RPMI8226 (cell line): Measurements from ENCODE around the gene RPS15.

Experiments used
- DNase-seq: peaks from one replicate; pipeline ENCODE4 v3.0.0-alpha.2; 2015

The RPS15 gene

DNA sequence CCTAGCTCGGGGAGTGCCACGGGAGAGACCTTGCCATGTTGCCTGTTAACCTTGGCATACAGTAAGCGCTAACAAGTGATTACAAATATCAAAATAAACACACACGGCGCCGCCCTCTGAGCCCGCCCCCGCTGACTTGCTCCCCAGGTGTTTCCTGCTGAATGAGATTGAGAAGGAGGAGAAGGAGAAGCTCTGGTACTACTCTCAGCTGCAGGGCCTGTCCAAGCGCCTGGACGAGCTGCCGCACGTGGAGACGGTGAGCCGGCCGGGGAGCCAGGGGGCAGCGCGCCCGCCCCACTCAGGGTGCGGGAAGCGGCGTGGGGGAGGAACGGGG lies 16.8 kb downstream of the RPS15 start:
- peak; percentile 86 for DNase-seq

DNA sequence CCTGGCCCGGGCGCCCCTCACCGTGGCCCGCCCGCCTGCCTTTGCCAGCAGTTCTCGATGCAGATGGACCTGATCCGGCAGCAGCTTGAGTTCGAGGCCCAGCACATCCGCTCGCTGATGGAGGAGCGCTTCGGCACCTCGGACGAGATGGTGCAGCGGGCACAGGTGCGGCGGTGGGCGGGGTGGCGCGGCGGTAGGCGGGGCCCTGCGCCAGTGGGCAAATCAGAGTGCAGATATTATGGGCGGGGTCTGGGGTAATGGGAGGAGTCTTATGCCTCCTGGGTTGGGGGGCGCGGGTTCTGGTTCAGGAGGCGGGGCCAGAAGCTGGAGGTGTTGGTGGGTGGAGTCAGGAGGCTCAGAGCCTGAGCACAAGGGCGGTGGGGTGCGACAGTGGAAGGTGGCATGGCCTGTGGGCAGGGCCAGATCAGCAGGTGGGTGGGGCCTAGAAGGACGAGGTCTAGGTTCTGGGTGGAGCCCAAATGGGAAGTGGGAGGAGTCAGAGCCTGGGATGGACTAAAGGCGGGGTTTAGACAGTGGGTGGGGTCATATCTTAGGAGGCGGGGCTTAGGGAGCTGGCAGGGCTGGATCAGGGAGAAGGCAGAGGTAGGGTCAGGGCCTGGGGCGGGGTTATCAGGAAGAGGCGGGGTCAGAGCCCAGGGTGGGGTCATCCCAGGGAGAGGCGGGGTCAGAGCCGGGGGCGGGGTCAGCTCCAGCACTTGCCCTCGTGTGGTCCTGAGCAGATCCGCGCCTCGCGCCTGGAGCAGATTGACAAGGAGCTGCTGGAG lies 17.3 kb downstream of the RPS15 start:
- peak; percentile 99 for DNase-seq

DNA sequence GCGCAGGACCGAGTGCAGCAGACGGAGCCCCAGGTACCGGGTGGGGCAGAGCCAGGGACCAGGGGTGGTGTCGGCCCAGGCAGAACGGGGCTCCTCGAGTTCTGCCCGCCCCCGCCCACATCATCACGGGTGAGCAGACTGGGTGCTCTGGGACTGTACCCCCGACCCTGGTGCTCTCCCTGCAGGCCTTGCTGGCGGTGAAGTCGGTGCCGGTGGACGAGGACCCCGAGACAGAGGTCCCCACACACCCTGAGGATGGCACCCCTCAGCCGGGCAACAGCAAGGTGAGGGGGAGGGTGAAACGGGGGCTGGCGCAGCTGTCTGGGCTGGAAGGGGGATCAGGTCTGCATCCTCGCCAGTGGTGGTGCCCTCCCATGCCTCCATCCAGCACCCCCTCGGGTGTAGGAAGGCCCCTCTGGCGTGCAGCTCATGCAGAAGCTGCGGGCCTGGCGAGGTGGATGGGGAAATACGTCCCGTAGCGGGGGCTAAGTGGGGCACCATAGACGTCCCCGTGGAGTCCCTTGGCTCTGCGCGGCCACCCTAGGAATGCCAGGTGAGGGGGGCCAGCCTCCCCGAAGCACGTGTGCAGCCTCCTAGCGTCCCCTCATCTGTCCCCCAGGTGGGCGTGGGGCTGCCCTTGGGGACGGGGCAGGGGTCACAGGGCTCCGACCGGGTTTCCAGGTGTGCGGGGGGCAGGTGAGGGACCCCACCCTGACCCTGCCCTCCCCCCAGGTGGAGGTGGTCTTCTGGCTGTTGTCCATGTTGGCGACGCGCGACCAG lies 18.1 kb downstream of the RPS15 start:
- no peak for DNase-seq

DNA sequence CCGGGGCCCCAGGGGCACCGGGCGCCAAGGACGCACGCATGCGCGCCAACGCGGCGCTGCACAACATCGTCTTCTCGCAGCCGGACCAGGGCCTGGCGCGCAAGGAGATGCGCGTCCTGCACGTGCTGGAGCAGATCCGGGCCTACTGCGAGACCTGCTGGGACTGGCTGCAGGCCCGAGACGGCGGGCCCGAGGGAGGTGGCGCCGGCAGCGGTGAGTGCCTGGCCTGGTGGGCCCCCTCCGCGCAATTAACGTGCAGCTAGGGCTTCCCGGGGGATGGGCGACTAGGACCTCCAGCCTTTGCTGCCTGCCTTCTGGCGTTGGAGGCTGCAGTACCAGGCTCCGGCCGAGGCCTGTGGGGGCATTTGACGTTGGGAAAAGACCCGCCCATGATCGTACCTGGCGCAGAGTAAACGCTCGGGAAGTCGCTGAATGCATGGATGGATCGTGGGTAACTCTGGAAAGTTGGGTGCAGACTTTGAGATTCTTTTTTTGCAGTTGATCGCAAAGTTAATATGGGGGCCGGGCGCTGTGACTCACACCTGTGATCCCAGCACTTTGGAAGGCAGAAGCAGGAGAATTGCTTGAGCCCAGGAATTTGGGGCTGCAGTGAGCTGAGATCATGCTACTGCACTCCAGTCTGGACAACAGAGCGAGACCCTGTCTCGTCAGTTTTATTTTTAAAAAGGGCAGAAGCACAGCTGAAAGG lies 19.0 kb downstream of the RPS15 start:
- DNase-seq: no peak

DNA sequence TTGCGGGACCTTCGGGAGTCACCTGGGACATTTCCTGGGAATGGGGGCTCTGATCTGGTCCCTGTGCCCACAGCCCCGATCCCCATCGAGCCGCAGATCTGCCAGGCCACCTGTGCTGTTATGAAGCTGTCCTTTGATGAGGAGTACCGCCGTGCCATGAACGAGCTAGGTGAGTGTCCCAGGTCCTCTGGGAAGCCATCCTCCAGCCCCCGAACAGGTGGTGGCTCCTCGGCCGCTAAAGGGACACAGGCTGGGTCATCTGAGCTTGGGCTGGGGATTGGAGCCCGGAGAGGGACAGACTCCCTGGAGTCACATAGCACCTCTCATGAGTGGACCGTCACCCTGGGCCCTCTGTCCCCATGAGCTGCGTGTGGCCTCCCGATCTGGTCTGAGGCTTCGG lies 19.7 kb downstream of the RPS15 start:
- no peak for DNase-seq

DNA sequence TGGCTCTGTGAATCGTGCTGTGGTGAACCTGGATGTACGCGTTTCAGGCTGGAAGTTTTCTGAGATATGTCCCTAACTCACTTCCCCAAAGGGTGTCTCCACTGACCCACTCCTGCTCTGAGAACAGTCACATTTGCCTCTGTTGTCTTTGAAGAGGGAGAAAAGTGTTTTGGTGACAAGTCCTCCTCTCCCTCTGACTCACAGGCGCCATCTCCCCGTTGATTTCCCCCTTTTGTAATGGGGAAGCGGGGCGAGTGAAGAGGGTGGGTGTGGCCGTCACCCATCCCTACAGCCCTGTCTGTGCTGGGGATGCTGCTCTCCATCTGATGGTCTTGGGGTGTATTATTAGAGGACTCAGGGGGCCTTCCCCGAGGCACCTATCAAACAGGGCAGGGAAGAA lies 21.3 kb downstream of the RPS15 start:
- DNase-seq: no peak

DNA sequence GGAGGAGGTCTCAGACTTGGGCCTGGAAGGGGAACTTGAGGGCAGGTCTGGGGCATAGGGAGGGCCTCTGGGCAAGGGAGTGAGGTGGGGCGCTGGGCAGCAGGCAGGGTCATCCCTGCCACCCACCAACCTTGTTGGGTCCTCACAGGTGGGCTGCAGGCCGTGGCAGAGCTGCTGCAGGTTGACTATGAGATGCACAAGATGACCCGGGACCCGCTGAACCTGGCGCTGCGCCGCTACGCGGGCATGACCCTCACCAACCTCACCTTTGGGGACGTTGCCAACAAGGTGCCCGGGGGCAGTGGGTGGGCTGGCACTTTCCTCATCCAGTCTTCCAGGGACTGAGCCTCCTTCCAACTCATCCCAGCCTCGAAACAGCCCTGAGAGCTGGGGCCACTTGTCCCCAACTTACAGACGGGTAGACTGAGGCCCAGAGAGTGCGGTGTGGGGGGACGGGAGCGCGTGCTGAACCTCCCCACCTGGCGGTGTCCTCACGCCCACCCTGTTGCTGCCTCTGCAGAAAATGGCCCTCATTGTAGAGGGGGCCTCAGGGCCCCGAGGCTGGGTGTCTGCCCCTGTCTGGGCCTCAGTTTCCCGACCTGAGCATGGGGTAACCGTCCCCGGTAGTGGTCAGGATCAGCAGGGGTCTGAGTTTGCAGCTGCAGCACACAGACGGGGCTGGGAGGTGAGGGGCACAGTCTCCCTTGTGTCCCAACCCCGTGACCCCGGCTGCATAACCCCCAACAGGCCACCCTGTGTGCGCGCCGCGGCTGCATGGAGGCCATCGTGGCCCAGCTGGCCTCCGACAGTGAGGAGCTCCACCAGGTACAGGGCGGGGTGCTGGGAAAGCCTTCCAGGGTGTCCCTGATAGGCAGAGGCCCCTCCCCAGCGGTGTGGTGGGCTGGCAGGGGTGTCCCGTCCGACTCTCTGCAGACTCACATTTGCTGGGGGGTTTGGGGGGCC lies 22.1 kb downstream of the RPS15 start:
- DNase-seq: no peak

DNA sequence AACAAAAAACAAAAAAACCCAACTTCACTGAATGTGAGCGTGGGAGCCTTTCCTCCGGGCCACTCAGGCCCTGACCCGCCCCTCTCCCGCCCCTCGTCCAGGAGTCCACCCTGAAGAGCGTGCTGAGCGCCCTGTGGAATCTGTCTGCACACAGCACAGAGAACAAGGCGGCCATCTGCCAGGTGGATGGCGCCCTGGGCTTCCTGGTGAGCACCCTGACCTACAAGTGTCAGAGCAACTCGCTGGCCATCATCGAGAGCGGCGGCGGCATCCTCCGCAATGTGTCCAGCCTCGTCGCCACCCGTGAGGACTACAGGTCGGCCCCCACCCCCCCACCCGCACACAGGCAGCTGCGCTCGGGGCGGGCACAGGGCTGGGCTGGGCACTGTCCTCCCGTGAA lies 23.7 kb downstream of the RPS15 start:
- DNase-seq: no peak

DNA sequence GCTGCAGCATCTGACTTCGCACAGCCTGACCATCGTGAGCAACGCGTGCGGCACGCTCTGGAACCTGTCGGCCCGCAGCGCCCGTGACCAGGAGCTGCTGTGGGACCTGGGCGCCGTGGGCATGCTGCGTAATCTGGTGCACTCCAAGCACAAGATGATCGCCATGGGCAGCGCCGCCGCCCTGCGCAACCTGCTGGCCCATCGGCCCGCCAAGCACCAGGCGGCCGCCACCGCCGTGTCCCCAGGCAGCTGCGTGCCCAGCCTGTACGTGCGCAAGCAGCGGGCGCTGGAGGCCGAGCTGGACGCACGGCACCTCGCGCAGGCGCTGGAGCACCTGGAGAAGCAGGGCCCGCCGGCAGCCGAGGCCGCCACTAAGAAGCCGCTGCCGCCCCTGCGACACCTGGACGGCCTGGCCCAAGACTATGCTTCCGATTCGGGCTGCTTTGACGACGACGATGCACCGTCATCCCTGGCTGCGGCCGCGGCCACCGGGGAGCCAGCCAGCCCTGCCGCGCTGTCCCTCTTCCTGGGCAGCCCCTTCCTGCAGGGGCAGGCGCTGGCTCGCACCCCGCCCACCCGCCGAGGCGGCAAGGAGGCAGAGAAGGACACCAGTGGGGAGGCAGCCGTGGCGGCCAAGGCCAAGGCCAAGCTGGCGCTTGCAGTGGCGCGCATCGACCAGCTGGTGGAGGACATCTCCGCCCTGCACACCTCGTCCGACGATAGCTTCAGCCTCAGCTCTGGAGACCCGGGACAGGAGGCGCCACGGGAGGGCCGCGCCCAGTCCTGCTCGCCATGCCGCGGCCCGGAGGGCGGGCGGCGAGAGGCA lies 27.2 kb downstream of the RPS15 start:
- no peak for DNase-seq

DNA sequence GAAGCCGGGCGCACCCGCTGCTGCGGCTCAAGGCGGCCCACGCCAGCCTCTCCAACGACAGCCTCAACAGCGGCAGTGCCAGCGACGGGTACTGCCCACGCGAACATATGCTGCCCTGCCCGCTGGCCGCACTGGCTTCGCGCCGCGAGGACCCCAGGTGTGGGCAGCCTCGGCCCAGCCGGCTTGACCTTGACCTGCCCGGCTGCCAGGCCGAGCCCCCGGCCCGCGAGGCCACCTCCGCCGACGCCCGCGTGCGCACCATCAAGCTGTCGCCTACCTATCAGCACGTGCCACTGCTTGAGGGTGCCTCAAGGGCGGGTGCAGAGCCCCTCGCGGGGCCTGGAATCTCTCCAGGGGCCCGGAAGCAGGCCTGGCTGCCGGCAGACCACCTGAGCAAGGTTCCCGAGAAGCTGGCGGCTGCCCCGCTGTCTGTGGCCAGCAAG lies 27.8 kb downstream of the RPS15 start:
- no peak for DNase-seq

DNA sequence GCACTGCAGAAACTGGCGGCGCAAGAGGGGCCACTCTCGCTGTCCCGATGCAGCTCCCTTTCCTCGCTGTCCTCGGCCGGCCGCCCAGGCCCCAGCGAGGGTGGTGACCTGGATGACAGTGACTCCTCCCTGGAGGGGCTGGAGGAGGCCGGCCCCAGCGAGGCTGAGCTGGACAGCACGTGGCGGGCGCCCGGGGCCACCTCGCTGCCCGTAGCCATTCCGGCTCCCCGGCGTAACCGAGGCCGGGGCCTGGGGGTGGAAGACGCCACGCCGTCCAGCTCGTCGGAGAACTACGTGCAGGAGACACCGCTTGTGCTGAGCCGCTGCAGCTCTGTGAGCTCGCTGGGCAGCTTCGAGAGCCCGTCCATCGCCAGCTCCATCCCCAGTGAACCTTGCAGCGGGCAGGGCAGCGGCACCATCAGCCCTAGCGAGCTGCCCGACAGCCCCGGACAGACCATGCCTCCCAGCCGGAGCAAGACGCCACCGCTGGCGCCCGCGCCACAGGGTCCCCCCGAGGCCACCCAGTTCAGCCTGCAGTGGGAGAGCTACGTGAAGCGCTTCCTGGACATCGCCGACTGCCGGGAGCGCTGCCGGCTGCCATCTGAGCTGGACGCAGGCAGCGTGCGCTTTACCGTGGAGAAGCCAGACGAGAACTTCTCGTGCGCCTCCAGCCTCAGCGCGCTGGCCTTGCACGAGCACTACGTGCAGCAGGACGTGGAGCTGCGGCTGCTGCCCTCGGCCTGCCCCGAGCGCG lies 28.4 kb downstream of the RPS15 start:
- no peak for DNase-seq

DNA sequence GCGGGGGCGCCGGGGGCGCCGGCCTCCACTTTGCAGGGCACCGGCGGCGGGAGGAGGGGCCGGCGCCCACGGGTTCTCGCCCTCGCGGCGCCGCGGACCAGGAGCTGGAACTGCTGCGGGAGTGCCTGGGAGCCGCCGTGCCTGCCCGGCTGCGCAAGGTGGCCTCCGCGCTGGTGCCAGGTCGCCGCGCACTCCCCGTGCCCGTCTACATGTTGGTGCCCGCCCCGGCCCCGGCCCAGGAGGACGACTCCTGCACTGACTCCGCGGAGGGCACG lies 29.0 kb downstream of the RPS15 start:
- no peak for DNase-seq

DNA sequence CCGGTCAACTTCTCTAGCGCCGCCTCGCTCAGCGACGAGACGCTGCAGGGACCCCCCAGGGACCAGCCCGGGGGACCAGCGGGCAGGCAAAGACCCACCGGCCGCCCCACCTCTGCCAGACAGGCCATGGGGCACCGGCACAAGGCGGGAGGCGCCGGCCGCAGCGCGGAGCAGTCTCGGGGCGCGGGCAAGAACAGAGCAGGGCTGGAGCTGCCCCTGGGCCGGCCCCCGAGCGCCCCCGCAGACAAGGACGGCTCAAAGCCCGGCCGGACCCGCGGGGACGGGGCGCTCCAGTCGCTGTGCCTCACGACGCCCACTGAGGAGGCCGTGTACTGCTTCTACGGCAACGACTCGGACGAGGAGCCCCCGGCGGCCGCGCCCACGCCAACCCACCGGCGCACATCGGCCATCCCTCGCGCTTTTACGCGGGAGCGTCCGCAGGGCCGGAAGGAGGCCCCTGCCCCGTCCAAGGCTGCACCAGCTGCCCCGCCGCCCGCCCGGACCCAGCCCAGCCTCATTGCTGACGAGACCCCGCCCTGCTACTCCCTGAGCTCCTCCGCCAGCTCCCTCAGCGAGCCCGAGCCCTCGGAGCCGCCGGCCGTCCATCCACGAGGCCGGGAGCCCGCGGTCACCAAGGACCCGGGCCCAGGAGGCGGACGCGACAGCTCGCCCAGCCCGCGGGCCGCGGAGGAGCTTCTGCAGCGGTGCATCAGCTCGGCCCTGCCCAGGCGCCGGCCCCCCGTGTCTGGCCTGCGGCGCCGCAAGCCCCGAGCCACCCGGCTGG lies 29.5 kb downstream of the RPS15 start:
- DNase-seq: no peak

DNA sequence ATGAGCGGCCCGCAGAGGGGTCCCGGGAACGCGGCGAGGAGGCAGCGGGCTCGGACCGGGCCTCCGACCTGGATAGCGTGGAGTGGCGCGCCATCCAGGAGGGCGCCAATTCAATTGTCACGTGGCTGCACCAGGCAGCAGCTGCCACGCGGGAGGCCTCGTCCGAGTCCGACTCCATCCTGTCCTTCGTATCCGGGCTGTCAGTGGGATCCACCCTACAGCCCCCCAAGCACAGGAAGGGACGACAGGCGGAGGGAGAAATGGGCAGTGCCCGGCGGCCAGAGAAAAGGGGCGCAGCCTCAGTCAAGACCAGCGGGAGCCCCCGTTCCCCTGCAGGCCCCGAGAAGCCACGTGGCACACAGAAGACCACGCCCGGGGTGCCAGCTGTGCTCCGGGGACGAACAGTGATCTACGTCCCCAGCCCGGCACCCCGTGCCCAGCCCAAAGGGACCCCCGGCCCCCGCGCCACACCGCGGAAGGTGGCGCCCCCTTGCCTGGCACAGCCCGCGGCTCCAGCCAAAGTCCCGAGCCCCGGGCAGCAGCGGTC lies 30.2 kb downstream of the RPS15 start:
- DNase-seq: peak; percentile 68

DNA sequence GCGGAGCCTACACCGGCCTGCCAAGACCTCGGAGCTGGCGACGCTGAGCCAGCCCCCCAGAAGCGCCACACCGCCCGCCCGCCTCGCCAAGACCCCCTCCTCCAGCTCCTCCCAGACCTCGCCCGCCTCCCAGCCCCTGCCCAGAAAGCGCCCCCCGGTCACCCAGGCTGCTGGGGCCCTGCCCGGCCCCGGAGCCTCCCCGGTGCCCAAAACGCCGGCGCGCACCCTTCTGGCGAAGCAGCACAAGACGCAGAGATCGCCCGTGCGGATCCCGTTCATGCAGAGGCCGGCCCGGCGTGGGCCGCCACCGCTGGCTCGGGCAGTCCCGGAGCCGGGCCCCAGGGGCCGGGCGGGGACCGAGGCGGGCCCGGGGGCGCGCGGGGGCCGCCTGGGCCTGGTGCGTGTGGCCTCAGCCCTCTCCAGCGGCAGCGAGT lies 30.6 kb downstream of the RPS15 start:
- peak; percentile 74 for DNase-seq

DNA sequence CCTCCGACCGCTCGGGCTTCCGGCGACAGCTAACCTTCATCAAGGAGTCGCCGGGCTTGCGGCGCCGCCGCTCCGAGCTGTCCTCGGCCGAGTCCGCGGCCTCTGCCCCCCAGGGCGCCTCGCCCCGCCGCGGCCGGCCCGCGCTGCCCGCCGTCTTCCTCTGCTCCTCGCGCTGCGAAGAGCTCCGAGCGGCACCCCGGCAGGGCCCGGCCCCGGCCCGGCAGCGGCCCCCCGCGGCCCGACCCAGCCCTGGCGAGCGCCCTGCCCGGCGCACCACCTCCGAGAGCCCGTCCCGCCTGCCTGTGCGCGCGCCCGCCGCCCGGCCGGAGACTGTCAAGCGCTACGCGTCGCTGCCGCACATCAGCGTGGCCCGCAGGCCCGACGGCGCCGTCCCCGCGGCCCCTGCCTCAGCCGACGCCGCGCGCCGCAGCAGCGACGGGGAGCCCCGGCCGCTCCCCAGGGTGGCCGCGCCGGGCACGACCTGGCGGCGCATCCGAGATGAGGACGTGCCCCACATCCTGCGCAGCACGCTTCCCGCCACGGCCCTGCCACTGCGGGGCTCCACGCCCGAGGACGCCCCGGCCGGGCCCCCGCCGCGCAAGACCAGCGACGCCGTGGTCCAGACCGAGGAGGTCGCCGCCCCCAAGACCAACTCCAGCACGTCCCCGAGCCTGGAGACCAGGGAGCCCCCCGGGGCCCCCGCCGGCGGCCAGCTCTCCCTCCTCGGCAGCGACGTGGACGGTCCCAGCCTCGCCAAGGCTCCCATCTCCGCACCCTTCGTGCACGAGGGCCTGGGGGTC lies 31.3 kb downstream of the RPS15 start:
- DNase-seq: peak; percentile 73

DNA sequence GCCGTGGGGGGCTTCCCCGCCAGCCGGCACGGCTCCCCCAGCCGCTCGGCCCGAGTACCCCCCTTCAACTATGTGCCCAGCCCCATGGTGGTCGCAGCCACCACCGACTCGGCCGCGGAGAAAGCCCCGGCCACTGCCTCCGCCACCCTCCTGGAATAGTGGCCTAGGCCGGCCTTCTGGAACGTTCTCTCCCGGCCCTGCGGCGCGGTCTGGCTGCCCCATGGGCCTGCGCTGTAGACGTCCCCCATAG lies 31.8 kb downstream of the RPS15 start:
- DNase-seq: no peak

DNA sequence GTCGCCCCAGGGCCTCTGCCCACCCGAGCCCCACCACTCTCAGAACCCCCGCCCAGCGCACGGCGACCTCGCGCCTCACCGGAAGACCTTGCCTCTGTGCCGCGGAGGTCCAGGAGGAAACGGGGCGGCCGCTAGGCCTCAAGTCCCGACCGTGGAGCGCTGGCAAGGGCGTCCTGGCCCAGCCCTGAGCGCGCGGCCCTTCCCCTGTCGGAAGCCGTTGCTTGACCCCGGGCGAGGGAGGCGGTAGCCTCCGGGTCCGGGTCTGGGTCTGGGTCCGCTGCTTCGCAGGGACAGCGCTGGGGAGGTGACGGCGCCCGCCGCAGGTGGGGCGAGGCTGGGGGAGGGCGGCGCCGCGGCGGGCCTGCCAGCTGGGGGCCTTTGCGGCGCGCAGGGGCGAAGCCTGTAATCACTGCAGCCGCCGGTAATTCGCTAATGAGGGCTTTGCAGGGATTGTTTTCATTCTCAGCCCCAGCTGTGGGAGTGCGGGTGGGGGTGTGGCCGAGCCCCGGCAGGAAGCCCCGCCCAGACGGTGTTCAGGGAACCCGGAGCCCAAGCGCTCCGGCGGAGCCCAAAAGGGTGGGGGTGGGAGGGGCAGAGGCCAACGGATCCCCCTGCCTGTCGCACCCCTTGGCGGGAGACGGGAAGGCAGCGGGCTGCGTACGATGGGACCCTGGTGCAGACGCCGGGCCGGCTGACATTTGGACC lies 32.3 kb downstream of the RPS15 start:
- DNase-seq: peak; percentile 92

DNA sequence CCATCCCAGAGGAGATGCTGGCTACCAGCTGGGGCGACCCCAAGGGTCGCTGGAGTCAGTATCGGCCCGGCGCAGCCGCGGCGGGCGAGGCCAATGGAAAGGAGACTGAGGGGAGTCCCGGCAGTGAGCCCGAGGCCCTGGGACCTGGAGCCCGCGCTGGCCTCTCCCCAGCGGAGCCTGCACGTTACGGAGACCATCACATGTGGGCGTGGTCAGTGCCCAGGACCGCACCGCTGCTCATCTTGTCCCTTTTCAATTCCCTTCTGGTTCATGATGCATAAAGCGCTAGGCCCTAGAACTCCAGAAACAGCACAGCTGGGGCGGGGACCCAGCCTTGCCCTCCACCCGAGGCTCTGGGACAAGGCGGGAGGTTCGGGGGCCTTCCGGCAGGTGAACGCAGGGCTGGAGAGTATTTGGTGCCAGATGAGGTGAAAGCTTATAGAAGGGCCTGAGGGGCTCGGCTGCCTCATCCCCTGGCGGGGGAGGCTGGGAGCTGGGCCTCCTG lies 32.9 kb downstream of the RPS15 start:
- DNase-seq: peak; percentile 80
